Endothelial cell of umbilical vein (primary cell): ENCODE data around the gene KLHL5. TPM values are rescaled to one million over a fixed set of nuclear protein-coding genes. Genes with fewer than 3 reads are reported as not detected.
"Not testable (repeated sequence)": the region's sequence is repeated elsewhere in the genome, so short reads cannot be mapped to it uniquely, and the experiment has no call there.

Experiments
- BruUV-seq: library from RNA; stranded (reverse); fragments of 400-500 nt; replicated peaks from 2 replicates; lab custom pipeline; 2021; lab: Mats Ljungman, UMichigan
- CTCF ChIA-PET: fragments of 300-600, 350-600 bp; sonication (Branson Sonifier 250); formaldehyde crosslinking; loops from one replicate; lab custom pipeline; 2021; ENCODE audit warnings: antibody characterized with exemption, inconsistent platforms; lab: Charles Lee
- POLR2A ChIA-PET: fragments of 300-600, 350-600 bp; sonication (Branson Sonifier 250); formaldehyde crosslinking; loops from one replicate; lab custom pipeline; 2021; ENCODE audit warnings: antibody characterized with exemption, inconsistent platforms; lab: Charles Lee
- DNase-seq: peaks from one replicate; pipeline ENCODE4 v3.0.0-alpha.2; 2011; ENCODE audit warnings: low read depth, low spot score
- FAIRE-seq: peaks from 2 replicates; lab custom pipeline; 2011; peaks lifted over from hg19 to GRCh38; lab: Jason Lieb, UNC
- H2AFZ ChIP-seq: 2 replicates; pipeline ENCODE4 v1.6.0; 2012; ENCODE audit warnings: low read depth, low read length, control low read depth, inconsistent platforms
- H3K27ac ChIP-seq: 2 replicates; pipeline ENCODE4 v1.5.1; 2011; ENCODE audit warnings: low read depth, mild to moderate bottlenecking, control low read depth, low read length, moderate library complexity; ENCODE audit not compliant: insufficient read depth
- H3K27me3 ChIP-seq, 2 experiments: 2 replicates each; pipeline versions ENCODE4 v1.6.0 to v1.6.1; 2011; ENCODE audit warnings: low read length in 2 of 2, mixed read lengths in 1 of 2; ENCODE audit not compliant: control insufficient read depth in 2 of 2, insufficient read depth in 2 of 2
- H3K36me3 ChIP-seq, 2 experiments: 2 replicates in 1 of 2; 3 replicates in 1 of 2; pipeline ENCODE4 v1.5.1; 2011; ENCODE audit warnings: low read length in 2 of 2, mild to moderate bottlenecking in 1 of 2, moderate library complexity in 1 of 2; ENCODE audit not compliant: control insufficient read depth in 2 of 2, insufficient read depth in 2 of 2; ENCODE audit errors: extremely low read depth in 1 of 2
- H3K4me1 ChIP-seq: 3 replicates; pipeline ENCODE4 v1.5.1; 2011; ENCODE audit warnings: mild to moderate bottlenecking, low read length; ENCODE audit not compliant: control insufficient read depth, insufficient read depth; ENCODE audit errors: extremely low read depth
- H3K4me2 ChIP-seq: 2 replicates; pipeline ENCODE4 v1.6.1; 2011; ENCODE audit warnings: low read length, control low read depth, mixed read lengths; ENCODE audit not compliant: insufficient read depth
- H3K4me3 ChIP-seq, 3 experiments: fragments of 200-600 bp in 1 of 3; sonication (generic), shearing (Covaris generic) in 1 of 3; replicated peaks in 1 of 3; 2 replicates each; pipeline ENCODE4 v1.5.1; 2011 to 2016; ENCODE audit warnings: control low read depth in 3 of 3, low read length in 3 of 3, mild to moderate bottlenecking in 2 of 3, inconsistent platforms in 1 of 3, low read depth in 1 of 3, moderate library complexity in 1 of 3; ENCODE audit not compliant: insufficient read depth in 1 of 3
- H3K79me2 ChIP-seq: 2 replicates; pipeline ENCODE4 v1.6.0; 2012; ENCODE audit warnings: low read length, inconsistent platforms; ENCODE audit not compliant: control insufficient read depth, insufficient read depth
- H3K9ac ChIP-seq: replicated peaks from 2 replicates; pipeline ENCODE3; 2011; ENCODE audit warnings: low read length, control low read depth; ENCODE audit not compliant: insufficient read depth; ENCODE audit errors: extremely low read depth
- H3K9me1 ChIP-seq: replicated peaks from 3 replicates; pipeline ENCODE4 v1.6.0; 2011; ENCODE audit warnings: mild to moderate bottlenecking, low read length; ENCODE audit not compliant: control insufficient read depth, insufficient read depth; ENCODE audit errors: extremely low read depth
- H3K9me3 ChIP-seq: replicated peaks from 2 replicates; pipeline ENCODE4 v1.5.1; 2012; ENCODE audit warnings: low read length, inconsistent platforms; ENCODE audit not compliant: control insufficient read depth, insufficient read depth
- H4K20me1 ChIP-seq: replicated peaks from 2 replicates; pipeline ENCODE3; 2011; ENCODE audit warnings: mild to moderate bottlenecking, low read length; ENCODE audit not compliant: control insufficient read depth, insufficient read depth; ENCODE audit errors: extremely low read depth
- EZH2 ChIP-seq: IDR thresholded peaks from 2 replicates; pipeline ENCODE4 v1.6.1; 2012; ENCODE audit warnings: borderline replicate concordance, low read depth, mild to moderate bottlenecking, moderate library complexity, low read length, inconsistent platforms; ENCODE audit not compliant: severe bottlenecking
- FOS ChIP-seq: IDR thresholded peaks from 2 replicates; pipeline ENCODE4 v1.6.1; 2011; ENCODE audit warnings: mild to moderate bottlenecking, low read length, moderate library complexity, borderline replicate concordance; ENCODE audit not compliant: insufficient read depth
- GATA2 ChIP-seq: IDR thresholded peaks from 2 replicates; pipeline ENCODE4 v1.7.0; 2011; ENCODE audit warnings: low read depth, mild to moderate bottlenecking, moderate library complexity, mixed read lengths, low read length; ENCODE audit not compliant: insufficient read length, insufficient read depth
- POLR2A ChIP-seq: IDR thresholded peaks from 2 replicates; pipeline ENCODE4 v1.6.1; 2012; ENCODE audit warnings: low read depth, mild to moderate bottlenecking, control low read depth, low read length
- POLR2AphosphoS5 ChIP-seq: IDR thresholded peaks from 2 replicates; pipeline ENCODE4 v1.6.1; 2012; ENCODE audit warnings: low read depth, mild to moderate bottlenecking, control low read depth, low read length, moderate library complexity; ENCODE audit not compliant: insufficient read depth
- dilution Hi-C: fragments of 300-500 bp; cut with MboI; formaldehyde crosslinking; loops from one replicate; pipeline ENCODE4 v1.15.0; 2019; ENCODE audit warnings: low sequenced_read_pairs; ENCODE audit not compliant: extremely low pct_ligation_motif_present
- intact Hi-C: fragments of 100-400 bp; cut with micrococcal nuclease; formaldehyde crosslinking; loops from one replicate; pipeline ENCODE4 v1.10.0; 2022
- polyA plus RNA-seq, 4 experiments: library from polyadenylated mRNA; depleted of rRNA in 3 of 4; stranded (reverse) in 3 of 4; unstranded in 1 of 4; fragments of >200 nt; gene quantifications; 2 replicates each; pipeline versions ENCODE4 v1.2.1 to v1.2.3, GENCODE V29; 2011 to 2012; ENCODE audit warnings: missing spikeins in 1 of 4
- total RNA-seq: library from RNA; stranded (reverse); gene quantifications from 2 replicates; pipeline ENCODE4 v1.2.3, GENCODE V29; 2021

The KLHL5 gene
- total and polyA plus RNA-seq, 2 donors (not counting 3 experiments of a cell fraction or from before 2014, with no cell fraction given): 32.2 to 54.6 TPM

DNA sequence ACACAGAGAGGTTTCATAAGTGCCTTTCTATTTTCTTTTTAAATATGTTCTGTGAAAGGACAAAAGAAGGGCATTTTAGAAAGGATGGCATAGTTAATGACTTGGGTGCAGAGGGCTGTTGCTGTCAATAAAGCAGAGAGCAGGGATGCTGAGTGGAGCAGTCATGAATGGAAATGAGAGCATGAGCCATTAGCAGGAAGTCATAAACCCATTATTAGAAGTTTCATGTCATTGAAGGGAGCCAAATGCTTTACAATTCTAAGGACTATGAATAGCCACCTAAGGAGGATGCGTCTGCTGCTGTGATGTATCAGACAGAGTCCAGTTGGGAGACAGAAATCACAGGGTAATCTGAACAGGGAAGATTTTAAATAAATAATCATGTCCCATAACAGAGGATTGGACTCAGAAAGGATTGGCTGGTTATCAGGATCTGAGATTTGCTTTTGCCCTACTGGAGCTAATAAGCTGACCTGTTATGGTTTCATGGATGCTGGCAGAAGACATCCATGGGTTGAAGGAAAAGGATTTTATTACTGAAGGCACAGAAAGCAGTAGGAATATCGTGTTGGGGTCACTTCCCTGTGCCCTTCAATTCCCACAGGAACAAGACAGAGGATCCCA, 72.8 kb downstream of the KLHL5 start:
- dilution Hi-C loops (no loop called here), intact Hi-C loops (loop anchor here (1.0 to 10.0 kb wide), 4 partner anchors 190 to 375 kb away; no protein-coding TSS in a partner anchor)
- peak; percentile 16 for DNase-seq
- Histone ChIP-seq H3K27me3 (no peaks in the 10 kb centered on the region), H3K9ac (no peak overlapping the region), H4K20me1 (no peaks in the 10 kb centered on the region), H3K4me2 (peak overlapping the region; percentile 56), H3K79me2 (no peaks in the 10 kb centered on the region), H3K4me3 (no peak overlapping the region), H3K27ac (no peak overlapping the region), H3K9me1 (no peaks in the 10 kb centered on the region), H3K9me3 (no peaks in the 10 kb centered on the region), H2AFZ (peak overlapping the region; percentile 58), H3K36me3 (no peaks in the 10 kb centered on the region), H3K4me1 (no peaks in the 10 kb centered on the region)
- ChIA-PET CTCF (interaction anchor here (0.5 to 5.6 kb wide), 59 partner anchors 9 to 377 kb away, joined by 3 to 87 read pairs (median 4); partner anchors contain the start of gene TLR10), POLR2A (interaction anchor here (0.6 kb wide), 1 partner anchor 13 kb away, joined by 4 read pairs; no protein-coding TSS in a partner anchor)
- TF ChIP-seq POLR2A (no peak), GATA2 (no peak), POLR2AphosphoS5 (no peak), EZH2 (no peak), FOS (no peak)
- no peak for FAIRE-seq
- BruUV-seq: no TSS peak

- dilution Hi-C loops, POLR2A ChIA-PET, H3K36me3 ChIP-seq, DNase-seq, H3K9me1 ChIP-seq, H4K20me1 ChIP-seq, H3K4me2 ChIP-seq, BruUV-seq, H3K27me3 ChIP-seq, H2AFZ ChIP-seq, H3K4me3 ChIP-seq, H3K9me3 ChIP-seq, H3K4me1 ChIP-seq, FAIRE-seq, H3K9ac ChIP-seq, H3K79me2 ChIP-seq, H3K27ac ChIP-seq: not testable (repeated sequence)
- CTCF ChIA-PET: interaction anchor here (0.6 kb wide), 1 partner anchor 235 kb away, joined by 3 read pairs; no protein-coding TSS in a partner anchor
- intact Hi-C loops: loop anchor here (5.0 to 10.0 kb wide), 2 partner anchors 193 to 216 kb away; no protein-coding TSS in a partner anchor
Measured at GRCh38 chr4:39138227-39138626, 76.2 kb downstream of the KLHL5 start.
